Frontal cortex (tissue), 4 donors: ENCODE data around the gene KIAA1210. TPM values are rescaled to one million over a fixed set of nuclear protein-coding genes. Genes with fewer than 3 reads are reported as not detected.
"Not testable (repeated sequence)": the region's sequence is repeated elsewhere in the genome, so short reads cannot be mapped to it uniquely, and the experiment has no call there.

Source experiments
- DNase-seq, 2 donors: peaks; one replicate each; pipeline ENCODE4 v3.0.0; 2012; ENCODE audit warnings: low spot score in 2 of 2
- FAIRE-seq: peaks from 2 replicates; lab custom pipeline; 2012; peaks lifted over from hg19 to GRCh38; lab: Jason Lieb, UNC
- total RNA-seq: library from RNA; depleted of rRNA; stranded (reverse); fragments of >200 nt; gene quantifications from one replicate; pipeline ENCODE4 v1.2.3, GENCODE V29; 2014
- donor health status: control.
- donor health status: control.
- donor health status: control.

Gene KIAA1210
- total RNA-seq, 1 donor from 2014 or later: under 0.01 TPM

- FAIRE-seq: no peak
- DNase-seq: no peak
Observed at GRCh38 chrX:119042040-119042439, 85.6 kb downstream of the KIAA1210 start.

GRCh38 chrX:119041175-119041574 lies 86.4 kb downstream of the KIAA1210 start:
- no peak for FAIRE-seq

GRCh38 chrX:119040432-119040831 lies 87.2 kb downstream of the KIAA1210 start:
- DNase-seq: no peak

More at GRCh38 chrX:119041175-119041574, 86.4 kb downstream of the KIAA1210 start:
- peak in 1 of 2 donors; percentile 12 for DNase-seq

GRCh38 chrX:119036107-119037029 lies 91.2 kb downstream of the KIAA1210 start:
- DNase-seq (no peak), FAIRE-seq (no peak)

More at GRCh38 chrX:119040432-119040831, 87.2 kb downstream of the KIAA1210 start:
- FAIRE-seq: no peak

- no peak for DNase-seq
- no peak for FAIRE-seq
Observed at GRCh38 chrX:119030990-119031389, 96.6 kb downstream of the KIAA1210 start.

GRCh38 chrX:119029656-119030055 lies 98.0 kb downstream of the KIAA1210 start:
- not testable (repeated sequence) for FAIRE-seq, DNase-seq

GRCh38 chrX:119028733-119029330 lies 98.8 kb downstream of the KIAA1210 start:
- no peak for DNase-seq
- FAIRE-seq: no peak

Other genes with a start within 250 kb of the KIAA1210 start
- gene LONRF3, start 153.2 kb downstream of the KIAA1210 start, total RNA-seq: 1.6 TPM
- gene CT47C1, start 54.8 kb downstream of the KIAA1210 start, total RNA-seq: not detected
- 260 TPM for gene PGRMC1, start 108.5 kb upstream of the KIAA1210 start, total RNA-seq